NCI-H748 treated with DMSO at 0.1 percent for 48 hours (cell line): ENCODE data around the gene SLC7A11.
"Not testable (repeated sequence)": the region's sequence is repeated elsewhere in the genome, so short reads cannot be mapped to it uniquely, and the experiment has no call there.

ENCODE experiments used
- DNase-seq: peaks from one replicate; lab custom pipeline; 2025; lab: John Stamatoyannopoulos, UW

Gene SLC7A11

DNA sequence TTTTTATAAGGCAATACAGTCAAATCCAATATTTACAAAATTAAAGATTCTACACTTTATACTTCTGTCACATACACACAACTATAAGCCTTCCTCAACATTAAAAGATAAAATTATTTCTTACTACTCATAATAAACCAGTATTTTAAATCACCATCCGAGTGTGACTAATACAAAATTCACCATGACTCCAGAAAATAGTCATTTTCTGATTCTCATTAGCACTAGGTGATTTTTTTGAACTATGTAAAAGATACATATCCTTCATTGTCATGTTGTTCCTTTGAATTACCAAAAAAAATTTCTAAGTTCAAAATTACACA, 646 bp upstream of the SLC7A11 start:
- DNase-seq, result no peak

DNA sequence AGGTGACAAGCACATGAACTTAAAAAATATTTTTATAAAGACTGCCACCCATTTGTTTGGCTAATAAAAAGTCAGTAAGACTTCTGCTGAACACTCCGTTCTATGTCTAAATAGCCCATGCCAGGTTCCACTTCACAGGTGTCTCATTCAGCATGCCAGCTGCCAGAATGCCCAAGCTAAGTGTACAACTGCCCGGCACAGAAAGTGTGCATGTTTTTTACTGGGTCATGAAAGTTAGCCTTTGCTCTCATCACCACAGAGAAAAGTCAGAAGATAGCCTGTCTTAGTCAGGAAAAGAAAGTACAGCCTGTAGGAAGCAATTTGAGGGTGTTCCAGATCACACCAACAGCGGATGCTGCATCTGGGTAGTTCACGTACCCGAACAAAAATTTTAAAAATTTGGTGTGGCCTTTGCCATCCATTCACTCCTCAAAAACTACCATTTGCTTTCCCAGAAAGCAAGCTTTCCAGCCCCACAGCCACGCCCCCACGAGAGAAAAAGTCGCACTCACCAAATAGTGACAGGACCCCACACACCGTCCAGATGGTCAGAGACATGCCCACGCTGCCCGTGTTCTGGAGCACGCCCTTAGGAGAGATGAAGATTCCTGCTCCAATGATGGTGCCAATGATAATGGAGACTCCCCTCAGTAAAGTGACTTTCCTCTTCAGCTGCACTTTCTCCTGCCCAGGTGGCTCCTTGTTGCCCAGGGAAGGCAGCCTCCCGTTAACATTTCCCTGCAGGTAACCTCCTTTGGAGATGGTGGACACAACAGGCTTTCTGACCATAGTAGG, 671 bp downstream of the SLC7A11 start:
- DNase-seq, result no peak

DNA sequence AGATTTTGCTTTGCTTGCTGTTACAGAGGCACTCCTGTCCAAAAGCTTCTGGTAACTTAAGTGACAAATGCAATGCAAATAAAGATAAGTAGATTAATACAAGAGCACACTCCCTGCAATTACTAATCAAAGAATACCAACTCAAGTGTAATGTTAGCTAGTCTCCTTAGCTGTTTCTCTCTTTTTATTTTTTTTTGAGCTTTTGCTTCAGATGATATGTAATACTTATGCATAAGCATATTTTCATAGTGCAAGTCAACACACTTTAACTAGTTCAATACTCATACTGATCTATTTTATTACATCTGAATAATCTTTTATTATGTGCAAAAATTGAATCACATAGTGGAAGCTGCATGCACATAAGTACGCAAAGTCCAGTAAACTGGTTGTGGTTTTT, 2.7 kb downstream of the SLC7A11 start:
- DNase-seq, result no peak

DNA sequence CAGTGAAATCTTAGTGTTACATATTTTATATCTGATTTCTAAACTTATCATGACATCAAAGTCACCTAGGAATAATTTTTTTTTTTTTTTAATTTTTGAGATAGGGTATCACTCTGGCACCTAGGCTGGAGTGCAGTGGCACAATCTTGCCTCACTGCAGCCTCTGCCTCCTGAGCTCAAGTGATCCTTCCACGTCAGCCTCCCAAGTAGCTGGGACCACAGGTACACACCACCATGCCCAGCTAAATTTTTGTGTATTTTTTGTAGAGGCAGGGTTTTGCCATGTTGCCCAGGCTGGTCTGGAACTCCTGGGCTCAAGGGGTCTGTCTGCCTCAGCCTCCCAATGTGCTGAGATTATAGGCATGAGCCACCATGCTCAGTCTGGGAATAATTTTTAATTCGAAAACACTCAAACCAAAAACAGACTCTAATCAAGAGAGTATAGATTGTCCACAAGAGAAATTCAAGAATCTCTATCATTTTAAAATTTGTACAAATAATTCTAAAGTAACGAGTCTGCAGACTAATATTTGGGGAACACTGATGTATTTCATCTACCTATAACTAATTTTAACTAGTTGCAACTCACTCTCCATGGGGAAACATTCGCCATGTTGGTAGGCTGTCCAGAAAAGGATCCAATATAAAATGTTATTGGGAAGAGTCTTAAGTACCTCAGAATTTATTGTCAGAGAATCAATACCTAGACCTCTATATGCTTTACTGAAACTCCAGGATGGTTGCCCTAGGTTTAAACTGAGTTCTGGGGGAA, 3.4 kb downstream of the SLC7A11 start:
- DNase-seq, result no peak

DNA sequence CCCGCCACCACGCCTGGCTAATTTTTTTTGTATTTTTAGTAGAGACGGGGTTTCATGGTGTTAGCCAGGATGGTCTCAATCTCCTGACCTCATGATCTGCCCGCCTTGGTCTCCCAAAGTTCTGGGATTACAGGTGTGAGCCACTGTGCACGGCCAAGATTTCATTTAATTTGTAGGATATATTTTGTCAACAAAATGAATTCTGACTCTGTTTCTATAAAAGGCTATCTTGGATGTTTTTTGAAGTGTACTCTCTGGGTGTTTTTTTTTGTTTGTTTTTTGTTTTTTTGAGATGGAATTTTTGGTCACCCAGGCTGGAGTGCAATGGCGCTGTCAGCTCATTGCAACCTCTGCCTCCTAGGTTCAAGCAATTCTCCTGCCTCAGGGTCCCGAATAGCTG, 5.0 kb downstream of the SLC7A11 start:
- DNase-seq, result not testable (repeated sequence)

DNA sequence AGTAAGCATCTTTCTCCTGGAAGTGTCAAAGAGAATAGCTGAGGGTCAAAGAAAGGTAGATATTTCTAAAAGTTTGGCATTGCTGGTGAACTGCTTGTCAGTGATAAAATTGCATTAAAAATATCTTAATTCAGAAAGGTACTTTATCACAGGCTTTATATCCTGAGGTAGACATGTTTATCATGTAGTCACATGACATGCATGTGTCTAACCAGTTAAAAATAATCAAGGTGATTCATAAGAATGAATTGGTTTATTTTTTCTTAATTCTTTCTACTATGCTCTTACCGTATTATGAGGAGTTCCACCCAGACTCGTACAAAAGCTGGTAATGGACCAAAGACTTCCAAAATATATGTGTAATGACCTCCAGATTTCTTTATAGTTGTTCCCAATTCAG, 6.1 kb downstream of the SLC7A11 start:
- no peak for DNase-seq

DNA sequence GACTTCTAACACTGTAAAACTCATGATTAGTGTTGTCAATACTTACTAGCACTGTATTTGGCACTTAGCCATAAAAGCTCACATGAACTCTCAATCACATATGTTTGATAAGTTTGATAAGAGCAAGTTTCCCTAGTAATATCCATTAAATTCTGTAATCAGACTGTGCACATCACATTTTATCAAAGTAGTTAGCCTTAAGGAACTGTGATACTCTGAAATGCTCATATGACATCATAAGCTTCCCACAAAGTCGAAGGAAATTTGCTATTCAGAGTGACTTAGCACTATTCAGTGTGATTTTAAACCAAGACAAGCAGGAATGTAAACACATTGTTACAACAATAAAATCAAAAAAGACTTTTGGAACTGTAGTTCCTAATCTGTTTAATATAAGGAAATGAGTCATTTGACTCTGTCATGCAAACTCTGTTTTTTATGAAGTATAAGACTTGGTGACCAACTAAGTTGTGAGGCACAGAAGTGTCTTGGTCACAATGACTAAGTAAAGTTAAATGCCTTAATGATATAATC, 6.7 kb downstream of the SLC7A11 start:
- DNase-seq, result no peak

DNA sequence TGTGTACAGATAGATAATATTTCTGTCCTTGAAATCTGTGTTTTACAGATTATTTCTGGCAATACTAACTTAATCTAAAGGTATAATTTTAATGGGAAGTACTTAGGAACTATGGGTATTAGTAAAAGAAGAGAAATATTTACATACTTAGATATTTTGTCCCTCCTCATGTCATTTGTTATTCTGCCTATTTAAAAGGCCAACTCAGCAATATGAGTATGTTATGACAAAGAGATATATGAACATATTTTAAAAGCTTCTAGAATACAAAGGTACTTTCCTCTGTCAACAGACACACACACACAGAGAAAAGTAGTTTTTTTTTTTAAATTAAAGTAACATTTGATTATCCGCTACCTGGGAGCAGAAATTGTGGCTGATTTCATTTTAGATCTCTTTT, 7.9 kb downstream of the SLC7A11 start:
- no peak for DNase-seq

DNA sequence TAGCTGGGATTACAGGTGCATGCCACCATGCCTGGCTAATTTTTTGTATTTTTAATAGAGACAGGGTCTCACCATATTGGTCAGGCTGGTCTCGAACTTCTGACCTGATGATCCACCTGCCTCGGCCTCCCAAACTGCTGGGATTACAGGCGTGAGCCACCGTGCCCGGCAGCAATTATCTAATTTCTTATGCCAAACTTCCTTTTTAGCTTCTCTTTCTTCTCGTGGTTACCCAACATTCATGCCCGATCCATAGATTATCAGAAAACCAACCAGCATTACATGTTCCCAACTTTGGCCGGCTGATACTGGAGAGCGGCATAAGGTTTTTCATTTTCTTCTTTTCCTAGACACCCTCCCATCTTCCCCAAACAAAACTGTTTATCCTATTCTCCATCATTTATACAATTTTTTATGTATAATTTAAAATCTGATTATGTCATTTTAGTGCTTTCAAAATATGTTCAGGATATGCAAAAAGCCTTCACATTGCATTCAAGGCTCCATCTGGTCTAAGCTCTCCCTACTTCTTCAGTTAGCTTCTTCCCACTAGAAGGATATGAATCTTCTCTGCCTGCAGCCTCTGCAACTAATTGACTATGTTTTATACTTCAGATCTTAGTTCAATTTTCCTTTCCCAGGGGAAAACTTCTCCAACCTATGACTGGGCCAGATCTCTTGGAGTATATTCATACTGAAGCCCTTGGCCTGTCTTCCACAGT, 8.7 kb downstream of the SLC7A11 start:
- no peak for DNase-seq

DNA sequence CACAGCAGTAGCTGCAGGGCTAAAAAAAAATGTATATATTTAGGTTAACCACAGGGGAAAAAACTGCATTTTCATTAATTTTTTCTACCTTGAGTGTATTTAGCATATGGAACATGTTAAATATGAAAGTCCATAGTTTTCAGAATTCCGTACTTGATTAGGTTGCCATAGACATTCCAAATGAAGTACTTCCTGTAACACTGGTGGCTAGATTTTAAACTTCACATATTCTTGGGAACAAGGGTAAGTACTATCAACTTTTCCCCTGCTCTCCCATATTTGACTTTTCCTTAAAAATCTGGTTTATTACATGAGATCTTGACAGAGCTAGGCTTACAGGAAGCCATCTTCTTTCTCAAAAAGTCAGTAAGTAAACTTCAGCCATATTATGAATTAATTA, 9.8 kb downstream of the SLC7A11 start:
- DNase-seq, result no peak

DNA sequence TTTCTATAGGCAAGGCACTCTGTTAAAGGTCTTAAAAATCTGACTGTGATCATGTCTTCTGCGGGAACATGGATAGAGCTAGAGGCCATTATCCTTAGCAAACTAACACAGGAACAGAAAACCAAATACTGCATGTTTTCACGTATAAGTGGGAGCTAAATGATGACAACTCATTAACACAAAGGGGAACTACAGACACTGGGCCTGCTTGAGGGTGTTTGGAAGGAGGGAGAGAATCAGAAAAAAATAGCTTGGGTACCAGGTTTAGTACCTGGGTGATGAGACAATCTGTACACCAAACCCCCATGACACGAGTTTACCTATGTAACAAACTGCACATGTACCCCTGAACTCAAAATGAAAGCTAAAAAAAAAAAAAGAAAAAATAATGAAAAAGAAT, 12.1 kb downstream of the SLC7A11 start:
- DNase-seq, result no peak

DNA sequence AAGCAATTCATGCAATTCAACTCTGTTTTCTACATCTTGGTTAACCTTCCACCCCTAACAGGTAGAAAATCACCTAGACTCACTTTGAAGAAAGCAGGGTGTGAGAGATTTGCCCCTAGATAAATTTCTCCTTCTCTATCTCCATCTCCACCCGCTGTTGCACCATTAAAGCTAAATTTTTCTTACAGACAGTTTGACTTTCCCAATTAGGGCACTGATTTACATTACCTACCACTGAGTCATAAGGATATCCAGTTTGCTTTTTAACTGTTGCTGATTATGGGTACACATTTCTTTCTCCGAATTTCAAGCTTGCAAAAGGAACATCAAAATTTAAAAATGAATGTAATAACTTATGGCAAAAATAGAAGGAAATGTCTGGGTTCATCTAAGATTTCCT, 13.0 kb downstream of the SLC7A11 start:
- DNase-seq, result no peak

DNA sequence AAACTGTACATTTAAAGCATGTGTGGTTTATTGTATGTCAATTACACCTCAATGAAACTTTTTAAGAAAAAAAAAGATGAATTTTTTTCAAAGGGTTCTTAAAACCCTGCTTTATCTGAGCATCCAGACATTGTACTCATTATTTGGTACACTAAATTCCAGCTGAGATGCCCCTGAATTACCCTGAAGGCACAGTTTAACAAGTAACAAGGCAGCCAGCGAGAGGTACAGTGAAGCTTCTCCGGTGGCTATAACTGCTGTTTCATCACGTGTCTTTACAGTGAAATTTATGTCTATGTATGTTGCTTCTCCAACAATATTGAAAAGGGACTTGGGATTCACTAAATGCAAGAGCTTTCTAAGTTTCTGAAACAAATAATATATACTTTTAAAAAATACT, 15.8 kb downstream of the SLC7A11 start:
- DNase-seq, result no peak

DNA sequence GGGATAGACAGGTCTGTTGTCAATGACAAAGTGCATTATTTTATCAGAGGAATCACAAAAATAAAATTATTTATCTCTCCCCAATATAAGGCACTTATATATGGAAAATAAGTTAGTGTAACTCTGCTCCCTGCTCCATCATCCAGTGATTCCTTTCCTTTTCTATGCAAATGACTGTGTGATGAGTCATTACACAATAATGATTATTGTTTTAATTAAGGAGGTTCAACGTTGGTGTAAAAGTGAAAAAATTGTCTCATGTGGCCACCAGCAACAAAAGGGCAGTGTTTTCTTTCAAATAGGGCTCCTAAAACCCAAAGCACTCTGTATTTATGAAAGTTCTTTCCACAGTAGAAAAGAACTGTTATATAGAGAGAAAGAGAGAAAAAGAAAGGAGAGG, 16.7 kb downstream of the SLC7A11 start:
- no peak for DNase-seq

DNA sequence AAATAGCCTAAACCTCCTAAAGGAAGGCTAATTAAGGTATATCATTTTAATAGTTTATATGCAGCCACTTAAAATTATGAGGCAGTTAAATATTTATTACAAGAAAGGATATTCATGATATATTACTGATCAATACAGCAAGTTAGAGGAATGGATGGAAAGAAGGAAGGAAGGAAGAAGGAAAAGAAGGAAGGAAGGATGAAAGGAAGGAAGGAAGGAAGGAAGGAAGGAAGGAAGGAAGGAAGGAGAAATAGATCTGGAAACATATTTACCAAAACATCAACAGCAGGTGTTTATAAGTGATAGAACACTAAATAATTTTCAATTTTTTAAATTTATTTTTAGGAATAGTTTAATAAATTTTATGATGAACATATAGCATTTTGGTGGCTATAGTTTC, 17.5 kb downstream of the SLC7A11 start:
- DNase-seq, result no peak

DNA sequence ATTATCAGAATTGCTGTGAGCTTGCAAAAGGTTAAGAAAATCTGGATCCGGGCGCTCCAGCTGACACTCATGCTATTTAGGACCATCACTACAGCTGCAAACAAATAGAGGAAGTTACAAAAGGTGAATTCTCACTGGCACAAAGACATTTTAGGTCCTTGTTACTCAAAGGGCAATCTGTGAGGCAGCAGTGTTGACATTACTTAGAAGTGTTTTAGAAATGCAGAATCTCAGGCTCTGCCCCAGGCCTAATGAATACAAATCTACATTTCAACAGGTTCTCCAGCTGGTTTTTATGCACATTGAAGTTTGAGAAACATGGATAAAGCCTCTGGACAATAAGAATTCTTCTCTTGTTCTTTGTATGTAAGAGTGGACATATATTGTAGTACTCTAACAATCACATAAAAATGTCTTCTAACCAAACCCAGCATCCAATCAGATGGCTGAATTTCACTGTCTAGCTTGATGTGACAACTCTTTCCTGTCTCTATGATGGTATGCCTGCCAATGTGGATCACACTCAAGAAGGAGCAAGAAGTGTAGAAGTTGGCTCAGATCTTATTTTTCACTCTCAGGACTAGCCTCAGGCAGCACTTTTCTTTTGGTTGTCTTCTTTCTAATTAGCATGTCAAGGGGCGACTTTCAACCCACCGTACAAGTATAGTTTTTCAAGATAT, 18.8 kb downstream of the SLC7A11 start:
- DNase-seq, result peak; percentile 16

DNA sequence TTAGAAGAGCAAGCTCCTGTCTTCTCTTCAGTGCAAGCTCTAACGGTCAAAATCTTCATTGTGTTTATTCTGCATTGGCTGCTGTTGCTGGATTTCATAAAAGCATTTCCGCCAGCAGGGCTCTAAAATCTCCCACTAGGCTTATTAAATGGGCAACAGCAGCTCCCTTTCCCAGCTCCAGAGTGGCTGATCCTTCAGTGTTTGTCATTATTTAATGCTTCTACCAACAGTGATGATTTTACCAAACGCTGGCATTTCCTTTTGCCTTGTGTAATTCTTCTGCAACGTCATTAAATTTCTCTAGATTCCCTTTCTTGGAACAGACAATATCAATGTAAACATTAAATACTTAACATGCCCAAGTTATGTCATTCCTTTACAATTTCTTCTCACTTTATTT, 20.1 kb downstream of the SLC7A11 start:
- no peak for DNase-seq

DNA sequence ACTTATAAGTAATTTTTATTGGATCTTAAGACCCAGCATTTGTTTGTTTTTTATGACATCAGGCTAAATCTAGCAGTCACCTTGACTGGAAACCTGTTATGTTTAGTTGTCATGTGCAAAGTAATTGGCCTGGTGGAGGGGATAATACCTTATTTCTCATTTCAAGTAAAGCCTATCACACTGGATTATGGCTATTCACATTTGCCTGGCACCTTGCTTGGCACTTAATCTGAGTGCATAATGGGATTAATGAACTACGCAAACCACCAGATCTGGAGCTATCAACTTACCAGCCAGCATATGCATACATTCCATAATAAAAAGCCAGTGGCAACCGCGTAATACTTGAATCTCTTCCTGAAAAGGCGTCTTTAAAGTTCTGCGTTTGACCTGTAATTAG, 23.2 kb downstream of the SLC7A11 start:
- no peak for DNase-seq

DNA sequence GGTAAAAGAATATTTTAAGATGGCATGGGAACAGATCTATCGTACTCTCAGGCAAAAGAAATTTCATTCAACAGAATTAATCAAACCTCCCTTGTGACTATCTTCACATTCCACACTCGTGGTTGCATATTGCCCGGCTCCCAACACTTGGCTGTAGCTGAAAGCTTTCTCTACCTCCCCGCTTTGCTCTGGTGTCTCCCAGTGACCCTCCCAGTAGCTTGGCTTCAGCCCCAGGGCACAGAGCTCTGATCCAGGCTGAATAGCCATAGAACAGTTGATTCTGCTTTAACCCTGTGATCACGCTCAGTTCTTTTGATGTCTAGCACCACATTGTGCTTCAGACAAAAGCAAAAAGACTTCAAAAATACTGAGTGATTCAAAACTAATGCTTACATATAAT, 24.6 kb downstream of the SLC7A11 start:
- no peak for DNase-seq

DNA sequence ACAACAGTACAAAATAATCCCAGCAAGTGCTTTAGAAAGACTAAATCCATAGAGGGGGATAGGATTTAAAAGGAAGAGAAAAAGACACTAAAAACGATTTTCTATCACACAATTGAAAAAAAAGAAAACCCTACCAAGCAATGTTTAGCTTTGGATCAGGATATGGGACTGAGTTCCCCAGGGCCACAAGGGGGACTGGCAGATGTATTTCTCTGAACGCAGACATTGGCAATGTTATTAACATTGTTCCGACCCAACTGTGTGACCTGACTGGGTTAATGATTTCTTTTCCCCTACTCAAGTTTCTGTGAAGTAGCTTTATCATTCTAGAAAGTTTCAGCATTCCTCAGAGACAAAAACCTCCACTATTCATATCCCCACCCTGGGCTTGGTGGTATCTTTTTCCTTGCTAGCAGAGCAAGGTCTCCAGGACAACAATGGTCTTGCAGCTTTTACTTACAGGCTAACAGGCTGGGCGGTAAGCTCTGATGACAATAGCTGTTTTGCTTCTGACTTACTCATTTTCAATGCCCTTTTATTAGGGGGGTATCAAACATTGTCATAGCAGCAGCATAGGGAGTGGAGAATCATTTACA, 25.8 kb downstream of the SLC7A11 start:
- no peak for DNase-seq

DNA sequence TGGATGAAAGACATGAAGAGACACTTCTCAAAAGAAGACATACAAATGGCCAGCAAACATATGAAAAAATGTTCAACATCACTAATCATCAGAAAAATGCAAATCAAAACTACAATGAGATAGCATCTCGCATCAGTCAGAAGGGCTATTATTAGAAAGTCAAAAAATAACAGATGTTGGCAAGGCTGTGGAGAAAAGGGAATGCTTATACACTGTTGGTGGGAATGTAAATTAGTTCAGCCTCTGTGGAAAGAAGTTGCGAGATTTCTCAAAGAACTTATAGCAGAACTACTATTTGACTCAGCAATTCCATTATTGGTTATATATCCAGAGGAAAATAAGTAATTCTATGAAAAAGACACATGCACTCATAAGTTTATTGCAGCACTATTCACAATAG, 31.6 kb downstream of the SLC7A11 start:
- not testable (repeated sequence) for DNase-seq

DNA sequence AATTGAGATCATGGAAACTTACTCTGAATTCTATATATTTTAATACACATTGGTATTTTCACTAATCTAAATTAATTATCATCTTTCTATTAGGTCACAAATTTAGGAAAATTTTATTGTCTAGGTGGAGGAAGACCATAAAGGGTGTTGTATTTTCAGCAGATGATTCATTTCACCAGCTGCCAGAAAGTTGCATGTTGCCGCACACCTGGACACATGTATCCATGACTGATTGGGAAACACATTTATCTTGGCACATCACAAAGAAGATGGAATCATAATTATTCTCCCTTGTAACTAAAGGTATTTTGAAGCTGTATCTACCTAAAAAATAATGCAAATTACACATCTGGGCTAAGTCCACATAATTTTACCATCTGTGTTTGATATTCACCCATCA, 33.1 kb downstream of the SLC7A11 start:
- no peak for DNase-seq
